Esophagus muscularis mucosa (tissue), 4 donors: ENCODE data around the gene TRMT5. TPM values are rescaled to one million over a fixed set of nuclear protein-coding genes. Genes with fewer than 3 reads are reported as not detected.

Experiments
- DNase-seq: peaks from one replicate; pipeline ENCODE4 v3.0.0-alpha.2; 2017; ENCODE audit errors: extremely low spot score
- H3K27ac ChIP-seq, 4 donors: fragments of 200-600 bp; sonication (generic); replicated peaks in 1 of 4; 1 replicate in 3 of 4; 2 replicates in 1 of 4; pipeline ENCODE4 v1.5.1; 2016 to 2019; ENCODE audit warnings: mild to moderate bottlenecking in 1 of 4
- H3K27me3 ChIP-seq, 4 donors: fragments of 200-600 bp; sonication (generic); one replicate each; pipeline versions ENCODE4 v1.5.1 to v1.6.0; 2016 to 2019
- H3K36me3 ChIP-seq, 4 donors: fragments of 200-600 bp; sonication (generic); one replicate each; pipeline ENCODE4 v1.5.1; 2016 to 2019
- H3K4me1 ChIP-seq, 4 donors: fragments of 200-600 bp; sonication (generic); one replicate each; pipeline ENCODE4 v1.5.1; 2016 to 2019
- H3K4me3 ChIP-seq, 4 donors: fragments of 200-600 bp; sonication (generic); 1 replicate in 2 of 4; 2 replicates in 2 of 4; pipeline ENCODE4 v1.5.1; 2016 to 2019; ENCODE audit warnings: mild to moderate bottlenecking in 4 of 4, moderate library complexity in 1 of 4
- H3K9me3 ChIP-seq, 4 donors: fragments of 200-600 bp; sonication (generic); 1 replicate in 3 of 4; 2 replicates in 1 of 4; pipeline ENCODE4 v1.5.1; 2016 to 2019
- CTCF ChIP-seq, 3 experiments: fragments of 200-600 bp in 2 of 3; fragments of 450-650 bp in 1 of 3; sonication (generic) in 2 of 3; IDR thresholded peaks; one replicate each; pipeline ENCODE4 v1.5.1; 2017 to 2019; ENCODE audit warnings: antibody characterized with exemption in 3 of 3, mild to moderate bottlenecking in 2 of 3, moderate library complexity in 1 of 3
- EP300 ChIP-seq: sonication (generic); formaldehyde crosslinking; IDR thresholded peaks from one replicate; pipeline ENCODE4 v1.6.1; 2017; ENCODE audit warnings: antibody characterized with exemption
- POLR2A ChIP-seq: fragments of 450-650 bp; IDR thresholded peaks from one replicate; pipeline ENCODE4 v1.6.1; 2017; ENCODE audit warnings: antibody characterized with exemption, moderate library complexity, mild to moderate bottlenecking, low read depth
- POLR2AphosphoS5 ChIP-seq, 2 donors: sonication (generic); formaldehyde crosslinking; IDR thresholded peaks; one replicate each; pipeline ENCODE4 v1.6.1; 2017; ENCODE audit warnings: antibody characterized with exemption in 2 of 2
- WGBS: methylation state at CpG from one replicate; pipeline ENCODE4 v1.1.5; 2018; 5-methylcytosine and 5-hydroxymethylcytosine counted together
- intact Hi-C: fragments of 100-400 bp; cut with DNase I; formaldehyde crosslinking; loops from one replicate; pipeline ENCODE4 v1.15.1; 2023
- total RNA-seq, 4 donors: library from RNA; depleted of rRNA; stranded (reverse); fragments of >200 nt; gene quantifications; one replicate each; pipeline versions ENCODE4 v1.1.0 to v1.2.1, GENCODE V29; 2016

TRMT5 gene
- total RNA-seq, 4 donors from 2014 or later, result 8.6 to 12.0 (median 9.4) TPM

- Histone ChIP-seq H3K4me3 (no peak overlapping the region), H3K36me3 (peaks cover 0 to 32% (median 9%) of the 10 kb centered on the region in 4 donors), H3K9me3 (no peaks in the 10 kb centered on the region), H3K4me1 (peaks cover 6 to 29% (median 28%) of the 10 kb centered on the region in 4 donors), H3K27ac (no peak overlapping the region), H3K27me3 (no peaks in the 10 kb centered on the region)
- WGBS, result 36% methylated on average over 2 of the region's 2 CpGs
- DNase-seq, result no peak
- TF ChIP-seq POLR2A, result no peak
- TF ChIP-seq CTCF (IDR thresholded peaks at IDR 0.05), result no peak
- TF ChIP-seq POLR2AphosphoS5 (IDR thresholded peaks at IDR 0.05), result no peak
- no peak for TF ChIP-seq EP300
- intact Hi-C loops, result no loop called here
Measured at GRCh38 chr14:60975551-60975950, 5.3 kb downstream of the TRMT5 start.

- no peak for DNase-seq
- Histone ChIP-seq H3K36me3 (peaks cover 0 to 32% (median 9%) of the 10 kb centered on the region in 4 donors), H3K4me1 (peaks cover 0 to 16% (median 14%) of the 10 kb centered on the region in 4 donors), H3K4me3 (no peak overlapping the region), H3K9me3 (no peaks in the 10 kb centered on the region), H3K27me3 (no peaks in the 10 kb centered on the region), H3K27ac (no peak overlapping the region)
- intact Hi-C loops, result no loop called here
- 85% methylated on average over 6 of the region's 6 CpGs for WGBS
- TF ChIP-seq CTCF (IDR thresholded peaks at IDR 0.05) (no peak), POLR2AphosphoS5 (IDR thresholded peaks at IDR 0.05) (no peak), EP300 (no peak), POLR2A (no peak)
Measured at GRCh38 chr14:60974090-60974651, 6.7 kb downstream of the TRMT5 start.

GRCh38 chr14:60973070-60973469 is 7.8 kb downstream of the TRMT5 start:
- intact Hi-C loops, result no loop called here
- TF ChIP-seq POLR2A, result no peak
- no peak for TF ChIP-seq EP300
- TF ChIP-seq POLR2AphosphoS5 (IDR thresholded peaks at IDR 0.05), result no peak
- no peak for TF ChIP-seq CTCF (IDR thresholded peaks at IDR 0.05)
- Histone ChIP-seq H3K27ac (no peak overlapping the region), H3K4me1 (peaks cover 0 to 5% (median 4%) of the 10 kb centered on the region in 4 donors), H3K4me3 (no peak overlapping the region), H3K36me3 (peaks cover 0 to 32% (median 9%) of the 10 kb centered on the region in 4 donors), H3K9me3 (no peaks in the 10 kb centered on the region), H3K27me3 (no peaks in the 10 kb centered on the region)
- WGBS, result 98% methylated on average over 3 of the region's 3 CpGs
- DNase-seq, result no peak

- no peak overlapping the region for H3K27ac ChIP-seq
- no peak for DNase-seq
- H3K27me3 ChIP-seq, result no peaks in the 10 kb centered on the region
- intact Hi-C loops, result no loop called here
- no peak for TF ChIP-seq POLR2A
- no peak for TF ChIP-seq EP300
- no peak for TF ChIP-seq POLR2AphosphoS5 (IDR thresholded peaks at IDR 0.05)
- no peak for TF ChIP-seq CTCF (IDR thresholded peaks at IDR 0.05)
- H3K9me3 ChIP-seq, result no peaks in the 10 kb centered on the region
- H3K36me3 ChIP-seq, result peaks cover 0 to 32% (median 9%) of the 10 kb centered on the region in 4 donors
- WGBS, result 99% methylated on average over 15 of the region's 15 CpGs
- H3K4me1 ChIP-seq, result no peaks in the 10 kb centered on the region
- H3K4me3 ChIP-seq, result no peak overlapping the region
Measured at GRCh38 chr14:60972295-60972694, 8.6 kb downstream of the TRMT5 start.

- Histone ChIP-seq H3K27ac (no peak overlapping the region), H3K9me3 (no peaks in the 10 kb centered on the region), H3K4me3 (no peak overlapping the region), H3K4me1 (no peaks in the 10 kb centered on the region), H3K36me3 (peaks cover 0 to 29% (median 7%) of the 10 kb centered on the region in 4 donors), H3K27me3 (no peaks in the 10 kb centered on the region)
- WGBS, result 45% methylated on average over 2 of the region's 2 CpGs
- TF ChIP-seq POLR2AphosphoS5 (IDR thresholded peaks at IDR 0.05) (no peak), CTCF (IDR thresholded peaks at IDR 0.05) (no peak), EP300 (no peak), POLR2A (no peak)
- no peak for DNase-seq
- intact Hi-C loops, result no loop called here
Measured at GRCh38 chr14:60971271-60971670, 9.6 kb downstream of the TRMT5 start.
